IPS DF 6.9 (cell line): ENCODE data around the gene PLA2G2C.

Source experiments
- DNase-seq: peaks from one replicate; pipeline ENCODE4 v3.0.0-alpha.2; 2013; ENCODE audit warnings: low read depth, low spot score
- H3K27ac ChIP-seq: one replicate; pipeline ENCODE4 v1.5.1; 2013; ENCODE audit warnings: low read length, control low read depth
- H3K27me3 ChIP-seq: 2 replicates; pipeline ENCODE4 v1.6.1; 2013; ENCODE audit warnings: mild to moderate bottlenecking, low read length; ENCODE audit not compliant: control insufficient read depth, insufficient read depth
- H3K36me3 ChIP-seq: 2 replicates; pipeline ENCODE4 v1.6.1; 2013; ENCODE audit warnings: low read length; ENCODE audit not compliant: control insufficient read depth, insufficient read depth
- H3K4me1 ChIP-seq: 2 replicates; pipeline ENCODE4 v1.6.1; 2013; ENCODE audit warnings: low read length; ENCODE audit not compliant: control insufficient read depth, insufficient read depth
- H3K4me3 ChIP-seq: 2 replicates; pipeline ENCODE4 v1.5.1; 2013; ENCODE audit warnings: mild to moderate bottlenecking, low read length
- H3K9me3 ChIP-seq: 2 replicates; pipeline ENCODE4 v1.6.1; 2013; ENCODE audit warnings: low read length, inconsistent platforms; ENCODE audit not compliant: control insufficient read depth, insufficient read depth
- WGBS: extraction: QIAGEN DNeasy Blood & Tissue Kit; methylation state at CpG from one replicate; pipeline ENCODE4 v1.1.7; 2013; ENCODE audit warnings: mixed read lengths, missing lambda C conversion rate; ENCODE audit not compliant: insufficient read length, insufficient coverage; 5-methylcytosine and 5-hydroxymethylcytosine counted together

Gene PLA2G2C

DNA sequence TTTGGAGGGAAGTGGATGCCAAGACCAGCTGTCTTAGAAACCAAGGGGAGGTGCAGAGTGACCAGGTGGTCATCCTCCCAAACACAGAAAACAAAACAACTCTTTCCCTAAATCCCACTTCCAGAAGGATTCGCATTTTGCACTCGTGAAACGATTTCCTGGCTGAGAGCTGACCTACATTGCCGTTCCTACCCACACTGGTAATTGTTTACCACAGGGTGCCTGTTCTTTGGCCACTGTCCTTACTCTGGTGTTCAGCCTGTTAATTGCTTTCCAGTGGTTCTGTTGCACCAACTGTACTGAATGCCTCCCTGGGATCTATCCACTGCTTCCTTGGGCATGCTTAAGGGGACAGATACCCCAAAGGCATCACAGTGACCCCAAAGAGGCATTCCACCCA, 23.2 kb upstream of the PLA2G2C start:
- DNase-seq = no peak
- Histone ChIP-seq H3K36me3 (no peaks in the 10 kb centered on the region), H3K27ac (no peak overlapping the region), H3K9me3 (no peaks in the 10 kb centered on the region), H3K4me1 (0 out of 2 replicates have a peak, but pooled peaks cover 2% of the 10 kb centered on the region), H3K27me3 (no peaks in the 10 kb centered on the region), H3K4me3 (no peak overlapping the region)
- WGBS = no CpG with 5 or more reads among the region's 4 CpGs

DNA sequence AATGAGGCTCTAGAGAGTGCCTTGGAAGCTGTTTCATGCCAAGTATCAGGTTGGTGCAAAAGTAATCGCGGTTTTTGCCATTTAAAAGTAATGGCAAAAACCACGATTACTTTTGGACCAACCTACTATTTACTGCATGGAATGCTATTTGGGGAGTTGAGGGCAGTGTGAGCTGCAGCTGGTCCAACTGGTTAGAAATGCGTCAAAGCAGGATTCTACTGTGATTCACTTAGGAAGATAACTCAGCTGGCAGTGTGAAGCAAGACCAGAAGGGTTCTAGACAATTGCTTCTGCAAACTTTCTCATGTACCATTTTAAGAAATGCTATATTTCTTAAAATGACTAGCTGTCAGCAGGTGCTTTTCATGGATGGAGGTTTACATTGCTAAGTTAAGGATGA, 21.2 kb upstream of the PLA2G2C start:
- WGBS = no CpG with 5 or more reads among the region's 4 CpGs
- H3K4me3 ChIP-seq = no peak overlapping the region

DNA sequence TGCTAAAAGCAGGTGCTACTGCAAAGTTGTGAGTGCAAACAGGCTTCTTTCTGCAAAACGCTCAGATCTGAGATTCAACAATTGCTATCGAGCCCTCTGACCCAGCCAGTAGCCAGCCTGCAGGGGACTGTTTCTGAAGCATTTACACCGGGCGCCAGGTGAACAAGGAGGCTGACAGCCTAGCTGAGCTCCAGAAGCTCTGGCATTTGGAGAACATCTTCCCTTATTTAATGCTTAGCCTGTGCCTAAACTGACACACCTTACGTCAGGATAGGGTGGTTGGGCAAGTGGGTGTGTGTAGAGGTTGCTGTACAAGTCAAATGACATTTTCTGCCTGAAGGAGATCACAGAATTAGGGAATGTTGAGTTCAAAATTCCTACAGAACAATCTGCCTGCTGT, 15.8 kb upstream of the PLA2G2C start:
- no peak overlapping the region for H3K27ac ChIP-seq
- H3K4me1 ChIP-seq = no peaks in the 10 kb centered on the region
- DNase-seq = no peak
- WGBS = no CpG with 5 or more reads among the region's 5 CpGs
- H3K27me3 ChIP-seq = no peaks in the 10 kb centered on the region
- no peaks in the 10 kb centered on the region for H3K36me3 ChIP-seq
- H3K4me3 ChIP-seq = no peak overlapping the region
- no peaks in the 10 kb centered on the region for H3K9me3 ChIP-seq

More for the DNA sequence above, 21.2 kb upstream of the PLA2G2C start:
- DNase-seq = no peak
- Histone ChIP-seq H3K36me3 (no peaks in the 10 kb centered on the region), H3K27ac (no peak overlapping the region), H3K4me1 (no peaks in the 10 kb centered on the region), H3K27me3 (no peaks in the 10 kb centered on the region), H3K9me3 (no peaks in the 10 kb centered on the region)

- DNase-seq = no peak
- H3K9me3 ChIP-seq = no peaks in the 10 kb centered on the region
- H3K4me3 ChIP-seq = no peak overlapping the region
- no peak overlapping the region for H3K27ac ChIP-seq
- no peaks in the 10 kb centered on the region for H3K4me1 ChIP-seq
- H3K36me3 ChIP-seq = no peaks in the 10 kb centered on the region
- H3K27me3 ChIP-seq = no peaks in the 10 kb centered on the region
- no CpG with 5 or more reads among the region's 2 CpGs for WGBS
Measured at GRCh38 chr1:20200966-20201365, 14.6 kb upstream of the PLA2G2C start.

- Histone ChIP-seq H3K9me3 (no peaks in the 10 kb centered on the region), H3K4me1 (no peaks in the 10 kb centered on the region), H3K27me3 (no peaks in the 10 kb centered on the region), H3K27ac (no peak overlapping the region), H3K4me3 (no peak overlapping the region), H3K36me3 (no peaks in the 10 kb centered on the region)
- DNase-seq = no peak
- no CpG with 5 or more reads among the region's 2 CpGs for WGBS
Measured at GRCh38 chr1:20199840-20200239, 13.5 kb upstream of the PLA2G2C start.

DNA sequence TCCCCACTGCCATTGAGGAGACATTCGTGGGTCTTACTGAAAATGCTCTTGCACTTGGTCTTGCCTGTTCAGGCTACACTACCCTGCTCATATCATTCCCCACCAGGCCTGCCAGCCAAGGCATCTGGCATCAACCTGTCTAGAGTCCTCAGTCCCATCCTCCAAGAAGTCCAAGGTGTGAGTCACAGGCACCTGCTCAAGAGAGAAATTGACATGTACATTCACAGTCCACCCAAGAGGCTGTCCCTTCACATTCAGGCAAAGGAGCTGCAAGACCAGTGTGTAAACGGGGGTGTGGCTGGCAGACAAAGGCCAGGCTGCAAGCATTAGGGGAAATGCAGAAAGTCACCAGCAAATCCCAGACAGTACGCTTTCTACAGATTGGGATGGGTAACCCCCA, 13.1 kb upstream of the PLA2G2C start:
- H3K4me1 ChIP-seq = no peaks in the 10 kb centered on the region
- no peak overlapping the region for H3K27ac ChIP-seq
- no peaks in the 10 kb centered on the region for H3K9me3 ChIP-seq
- no CpG with 5 or more reads among the region's 3 CpGs for WGBS
- H3K27me3 ChIP-seq = no peaks in the 10 kb centered on the region
- H3K4me3 ChIP-seq = no peak overlapping the region
- H3K36me3 ChIP-seq = no peaks in the 10 kb centered on the region
- DNase-seq = no peak

GRCh38 chr1:20198918-20199317, 12.6 kb upstream of the PLA2G2C start:
- Histone ChIP-seq H3K36me3 (no peaks in the 10 kb centered on the region), H3K27ac (no peak overlapping the region), H3K4me3 (no peak overlapping the region), H3K4me1 (peaks cover 2% of the 10 kb centered on the region; the same call in 1 of the 2 replicates), H3K27me3 (no peaks in the 10 kb centered on the region), H3K9me3 (no peaks in the 10 kb centered on the region)
- WGBS = no CpG with 5 or more reads among the region's 7 CpGs
- no peak for DNase-seq

DNA sequence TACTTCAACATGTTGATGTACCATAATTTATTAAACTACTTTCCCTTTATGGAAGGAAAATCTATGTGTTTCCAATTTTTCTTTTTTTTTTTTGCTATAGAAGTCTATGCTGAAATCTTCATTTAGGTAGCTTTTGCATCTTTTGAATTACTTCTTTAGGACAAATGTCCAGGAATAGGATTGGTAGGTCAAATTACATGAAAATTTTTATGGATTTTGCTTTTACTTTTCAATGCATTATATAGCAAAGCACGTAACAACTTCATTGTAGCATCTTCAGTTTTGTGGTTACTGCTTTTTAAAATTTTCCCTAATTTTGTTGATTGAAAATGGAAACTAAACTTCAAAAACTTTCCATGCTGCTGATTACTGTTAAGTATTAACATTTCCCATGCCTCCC, 12.0 kb upstream of the PLA2G2C start:
- Histone ChIP-seq H3K27ac (no peak overlapping the region), H3K9me3 (no peaks in the 10 kb centered on the region), H3K36me3 (no peaks in the 10 kb centered on the region), H3K4me3 (no peak overlapping the region), H3K4me1 (peaks cover 2% of the 10 kb centered on the region; the same call in 1 of the 2 replicates), H3K27me3 (no peaks in the 10 kb centered on the region)
- no CpG with 5 or more reads among the region's 1 CpG for WGBS
- no peak for DNase-seq

DNA sequence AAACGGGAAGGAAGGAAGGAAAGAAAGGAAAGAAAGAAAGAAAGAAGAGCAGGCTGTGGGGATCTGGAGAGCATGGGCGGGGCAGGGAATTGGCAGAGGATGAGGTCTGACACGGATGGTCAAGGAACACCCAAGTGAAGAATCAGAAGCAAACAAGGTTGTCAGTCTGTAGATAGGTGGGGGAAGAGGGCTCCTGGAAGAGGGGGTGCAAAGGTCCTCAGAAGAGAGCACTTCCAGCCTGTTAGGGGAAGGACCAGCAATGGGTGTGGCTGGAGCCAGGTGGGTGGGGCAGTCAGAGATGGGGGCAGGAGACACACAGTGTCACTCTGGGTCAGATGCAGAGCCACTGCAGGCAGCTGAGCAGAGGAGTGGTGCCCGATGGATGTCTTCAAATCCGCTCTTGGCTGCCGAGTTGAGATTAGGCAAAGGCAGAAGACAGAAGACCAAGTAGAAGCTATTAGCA, 11.0 kb upstream of the PLA2G2C start:
- WGBS = no CpG with 5 or more reads among the region's 6 CpGs
- Histone ChIP-seq H3K4me1 (peaks cover 2% of the 10 kb centered on the region; the same call in 1 of the 2 replicates), H3K27ac (no peak overlapping the region), H3K4me3 (no peak overlapping the region), H3K36me3 (no peaks in the 10 kb centered on the region), H3K9me3 (no peaks in the 10 kb centered on the region), H3K27me3 (no peaks in the 10 kb centered on the region)
- no peak for DNase-seq

GRCh38 chr1:20195462-20195780, 9.1 kb upstream of the PLA2G2C start:
- no peaks in the 10 kb centered on the region for H3K27me3 ChIP-seq
- H3K4me1 ChIP-seq = peaks cover 2% of the 10 kb centered on the region; the same call in 1 of the 2 replicates
- WGBS = no CpG with 5 or more reads among the region's 4 CpGs
- H3K4me3 ChIP-seq = no peak overlapping the region
- H3K27ac ChIP-seq = no peak overlapping the region
- H3K36me3 ChIP-seq = no peaks in the 10 kb centered on the region
- no peaks in the 10 kb centered on the region for H3K9me3 ChIP-seq
- DNase-seq = no peak

DNA sequence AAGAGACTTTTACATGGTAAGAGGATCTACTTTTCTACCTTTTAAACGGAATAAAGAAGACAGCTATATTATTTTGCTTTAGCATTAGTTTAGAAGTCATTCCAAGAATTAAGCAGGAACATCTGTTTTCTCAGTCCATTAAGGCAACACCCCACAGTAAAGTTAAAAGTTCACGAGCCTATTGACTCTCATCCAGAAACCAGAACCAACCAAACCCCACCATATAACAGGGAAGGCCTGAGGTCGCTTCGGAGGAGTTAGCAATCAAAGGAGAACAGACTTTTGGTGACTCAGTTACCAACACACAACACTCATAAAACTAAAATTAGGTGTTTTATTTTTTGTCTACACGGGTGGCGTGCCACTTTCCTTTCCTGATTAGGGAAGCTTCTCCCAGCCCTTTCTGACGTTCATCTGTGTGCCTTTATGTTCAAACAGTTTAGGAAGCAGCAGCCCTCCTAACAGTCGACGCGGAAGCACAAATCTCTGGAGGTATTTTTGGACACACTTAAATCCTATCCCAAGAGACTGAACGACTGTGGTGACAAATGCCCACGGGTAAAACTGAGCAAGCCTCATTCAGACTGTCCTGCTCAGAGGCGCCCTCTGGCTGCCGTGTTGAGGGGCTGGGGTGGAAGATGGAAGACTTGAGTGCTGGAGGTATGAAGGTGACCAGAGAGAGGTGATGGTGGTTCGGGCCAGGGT, 8.6 kb upstream of the PLA2G2C start:
- H3K27ac ChIP-seq = no peak overlapping the region
- peaks cover 2% of the 10 kb centered on the region; the same call in 1 of the 2 replicates for H3K4me1 ChIP-seq
- H3K36me3 ChIP-seq = no peaks in the 10 kb centered on the region
- no peak overlapping the region for H3K4me3 ChIP-seq
- DNase-seq = no peak
- H3K27me3 ChIP-seq = no peaks in the 10 kb centered on the region
- no CpG with 5 or more reads among the region's 15 CpGs for WGBS
- H3K9me3 ChIP-seq = no peaks in the 10 kb centered on the region
